HEK293 (cell line): ENCODE measurements around the gene PDF.

Experiments
- CTCF ChIA-PET: fragments of 350-600 bp; formaldehyde crosslinking; extraction: SDS; loops from one replicate; lab custom pipeline; 2021; ENCODE audit warnings: antibody characterized with exemption; lab: Yijun Ruan, JAX
- POLR2A ChIA-PET: fragments of 300-600 bp; formaldehyde crosslinking; extraction: SDS; loops from one replicate; lab custom pipeline; 2020; ENCODE audit warnings: antibody characterized with exemption, inconsistent platforms; lab: Yijun Ruan, JAX
- H3K27ac ChIP-seq: fragments of 200-500 bp; sonication (Bioruptor generic); 2 replicates; pipeline ENCODE4 v1.5.1; 2014; ENCODE audit warnings: low read depth, low read length, control low read depth, inconsistent platforms; ENCODE audit errors: extremely low read depth
- H3K36me3 ChIP-seq, 2 experiments: fragments of 200-500 bp in 1 of 2; sonication (Bioruptor generic) in 1 of 2; 1 replicate in 1 of 2; 2 replicates in 1 of 2; pipeline ENCODE4 v1.5.1; 2014 to 2017; ENCODE audit warnings: inconsistent platforms in 2 of 2, low read length in 2 of 2; ENCODE audit not compliant: control insufficient read depth in 2 of 2, insufficient read depth in 1 of 2
- H3K4me1 ChIP-seq: fragments of 200-500 bp; sonication (Bioruptor generic); 2 replicates; pipeline ENCODE4 v1.5.1; 2014; ENCODE audit warnings: mild to moderate bottlenecking, low read length, inconsistent platforms; ENCODE audit not compliant: control insufficient read depth, insufficient read depth
- H3K4me3 ChIP-seq: 2 replicates; pipeline ENCODE4 v1.5.1; 2011; ENCODE audit warnings: low read depth, mild to moderate bottlenecking, control low read depth, low read length, moderate library complexity
- H3K9me3 ChIP-seq: fragments of 200-500 bp; sonication (Bioruptor generic); 2 replicates; pipeline ENCODE4 v1.5.1; 2014; ENCODE audit warnings: low read depth, low read length, inconsistent platforms; ENCODE audit not compliant: control insufficient read depth, insufficient read depth
- GLI2 ChIP-seq: fragments of 450-650 bp; formaldehyde crosslinking; IDR thresholded peaks from 2 replicates; pipeline ENCODE4; 2017; ENCODE audit warnings: missing biosample characterization, missing genetic modification characterization, low read depth, borderline replicate concordance
- GLIS1 ChIP-seq: fragments of 450-650 bp; formaldehyde crosslinking; IDR thresholded peaks from 2 replicates; pipeline ENCODE4 v1.5.1; 2016; ENCODE audit warnings: missing biosample characterization, missing genetic modification characterization
- KLF1 ChIP-seq: fragments of 450-650 bp; formaldehyde crosslinking; IDR thresholded peaks from 2 replicates; pipeline ENCODE4 v1.5.1; 2016; ENCODE audit warnings: missing biosample characterization, missing genetic modification characterization
- KLF7 ChIP-seq: fragments of 450-650 bp; formaldehyde crosslinking; IDR thresholded peaks from 2 replicates; pipeline ENCODE4 v1.5.1; 2016; ENCODE audit warnings: missing biosample characterization, missing genetic modification characterization, borderline replicate concordance
- KLF9 ChIP-seq: fragments of 450-650 bp; formaldehyde crosslinking; IDR thresholded peaks from 2 replicates; pipeline ENCODE4 v1.5.1; 2016; ENCODE audit warnings: missing biosample characterization, missing genetic modification characterization, low read depth
- REPIN1 ChIP-seq: fragments of 450-650 bp; formaldehyde crosslinking; IDR thresholded peaks from 2 replicates; pipeline ENCODE4 v1.5.1; 2017; ENCODE audit warnings: missing biosample characterization, missing genetic modification characterization, low read depth
- ZBTB17 ChIP-seq: fragments of 450-650 bp; formaldehyde crosslinking; IDR thresholded peaks from 2 replicates; pipeline ENCODE4 v1.5.1; 2016; ENCODE audit warnings: missing biosample characterization, missing genetic modification characterization
- ZBTB44 ChIP-seq: fragments of 450-650 bp; IDR thresholded peaks from 2 replicates; pipeline ENCODE4 v1.5.1; 2018; ENCODE audit warnings: missing biosample characterization, mild to moderate bottlenecking, missing genetic modification characterization
- ZNF132 ChIP-seq: fragments of 450-650 bp; formaldehyde crosslinking; IDR thresholded peaks from 2 replicates; pipeline ENCODE4 v1.5.1; 2017; ENCODE audit warnings: missing biosample characterization, missing genetic modification characterization, borderline replicate concordance
- ZNF148 ChIP-seq: fragments of 450-650 bp; formaldehyde crosslinking; IDR thresholded peaks from 2 replicates; pipeline ENCODE4 v1.5.0; 2017; ENCODE audit warnings: missing biosample characterization, missing genetic modification characterization, borderline replicate concordance
- ZNF266 ChIP-seq: fragments of 450-650 bp; formaldehyde crosslinking; IDR thresholded peaks from 2 replicates; pipeline ENCODE4 v1.5.1; 2016; ENCODE audit warnings: missing biosample characterization, missing genetic modification characterization, low read depth
- ZNF324 ChIP-seq: fragments of 450-650 bp; formaldehyde crosslinking; IDR thresholded peaks from 2 replicates; pipeline ENCODE4 v1.5.1; 2016; ENCODE audit warnings: missing biosample characterization, missing genetic modification characterization
- ZNF548 ChIP-seq: fragments of 450-650 bp; formaldehyde crosslinking; IDR thresholded peaks from 2 replicates; pipeline ENCODE4 v1.5.1; 2016; ENCODE audit warnings: missing biosample characterization, missing genetic modification characterization
- ZNF549 ChIP-seq: fragments of 450-650 bp; IDR thresholded peaks from 2 replicates; pipeline ENCODE4 v1.5.1; 2018; ENCODE audit warnings: missing biosample characterization, missing genetic modification characterization, mild to moderate bottlenecking, inconsistent platforms, moderate library complexity
- ZNF654 ChIP-seq: fragments of 450-650 bp; formaldehyde crosslinking; IDR thresholded peaks from 2 replicates; pipeline ENCODE4 v1.5.1; 2016; ENCODE audit warnings: low read depth, missing biosample characterization, missing genetic modification characterization
- ZNF776 ChIP-seq: fragments of 450-650 bp; formaldehyde crosslinking; IDR thresholded peaks from 2 replicates; pipeline ENCODE4 v1.5.0; 2017; ENCODE audit warnings: missing biosample characterization, missing genetic modification characterization, borderline replicate concordance
- ZNF777 ChIP-seq: fragments of 450-650 bp; formaldehyde crosslinking; IDR thresholded peaks from 2 replicates; pipeline ENCODE4 v1.5.1; 2017; ENCODE audit warnings: missing biosample characterization, missing genetic modification characterization, borderline replicate concordance
- TF ChIP-seq, protein P1 (sequence below): fragments of 450-650 bp; formaldehyde crosslinking; optimal IDR thresholded peaks from 2 replicates; pipeline ENCODE3; 2016; ENCODE audit warnings: missing biosample characterization, mild to moderate bottlenecking, missing genetic modification characterization
- TF ChIP-seq, protein P2 (sequence below): fragments of 450-650 bp; formaldehyde crosslinking; IDR thresholded peaks from 2 replicates; pipeline ENCODE4 v1.5.1; 2016; ENCODE audit warnings: missing biosample characterization, missing genetic modification characterization, borderline replicate concordance
- TF ChIP-seq, protein P3 (sequence below): fragments of 450-650 bp; formaldehyde crosslinking; IDR thresholded peaks from 2 replicates; pipeline ENCODE4 v1.5.1; 2017; ENCODE audit warnings: missing biosample characterization, mild to moderate bottlenecking, missing genetic modification characterization, moderate library complexity

PDF gene

DNA sequence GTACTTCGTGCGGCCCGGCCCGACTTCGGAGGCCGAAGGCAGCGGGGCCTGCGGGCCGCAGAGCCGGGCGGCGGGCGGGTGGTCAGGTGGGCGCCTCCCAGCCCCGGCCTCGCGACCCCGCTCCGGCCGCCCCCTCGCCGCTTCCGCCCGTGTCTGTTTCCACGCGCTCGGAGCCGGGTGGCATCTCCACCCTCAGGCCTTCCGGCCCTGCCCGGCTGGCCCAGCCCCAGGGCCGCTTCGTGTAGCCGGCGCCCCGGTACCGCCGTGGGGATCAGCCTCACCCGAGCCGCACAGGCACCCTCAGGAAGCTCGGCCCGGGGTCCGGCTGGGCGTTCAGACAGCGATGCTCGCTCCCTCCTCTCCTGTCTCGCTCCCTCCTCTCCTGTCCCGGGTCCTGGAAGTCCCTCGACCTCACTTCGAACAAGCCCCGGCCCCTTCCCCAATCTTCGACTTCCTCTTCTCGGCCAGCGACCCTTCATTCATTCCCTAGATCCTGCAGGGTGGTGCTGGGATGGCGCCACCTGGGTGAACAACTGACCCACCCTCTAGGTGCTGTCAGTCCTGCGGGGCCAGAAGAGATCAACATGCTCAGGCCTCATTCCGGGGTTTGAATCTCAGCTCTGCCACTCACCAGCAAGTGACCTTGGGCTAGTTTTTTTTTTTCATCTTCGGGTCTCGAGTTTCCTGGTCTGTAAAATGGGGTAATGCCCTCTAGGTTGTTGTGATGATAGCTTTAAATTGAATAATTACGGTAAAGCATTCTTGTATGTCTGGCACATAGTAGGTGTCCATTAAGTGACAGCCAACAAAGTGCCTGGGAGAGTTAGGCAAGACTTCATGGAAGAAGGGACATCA is 18.6 kb downstream of the PDF start (continued):
- TF ChIP-seq KLF9 (tag by site-specific recombination), result no peak
- no peak for TF ChIP-seq ZNF548 (tag by site-specific recombination)
- TF ChIP-seq, protein P1, sequence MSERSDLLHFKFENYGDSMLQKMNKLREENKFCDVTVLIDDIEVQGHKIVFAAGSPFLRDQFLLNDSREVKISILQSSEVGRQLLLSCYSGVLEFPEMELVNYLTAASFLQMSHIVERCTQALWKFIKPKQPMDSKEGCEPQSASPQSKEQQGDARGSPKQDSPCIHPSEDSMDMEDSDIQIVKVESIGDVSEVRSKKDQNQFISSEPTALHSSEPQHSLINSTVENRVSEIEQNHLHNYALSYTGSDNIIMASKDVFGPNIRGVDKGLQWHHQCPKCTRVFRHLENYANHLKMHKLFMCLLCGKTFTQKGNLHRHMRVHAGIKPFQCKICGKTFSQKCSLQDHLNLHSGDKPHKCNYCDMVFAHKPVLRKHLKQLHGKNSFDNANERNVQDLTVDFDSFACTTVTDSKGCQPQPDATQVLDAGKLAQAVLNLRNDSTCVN (tag by site-specific recombination), result peak; percentile 65
- TF ChIP-seq ZNF266 (tag by site-specific recombination), result no peak
- TF ChIP-seq ZNF132 (tag by site-specific recombination), result no peak
- no peak for TF ChIP-seq ZNF776 (tag by site-specific recombination)
- TF ChIP-seq ZNF777 (tag by site-specific recombination), result no peak
- no peak for TF ChIP-seq ZNF654 (tag by site-specific recombination)
- TF ChIP-seq ZNF549 (tag by site-specific recombination), result 0 out of 2 replicates have a peak, but pooled peaks have one; percentile 15
- TF ChIP-seq, protein P2, sequence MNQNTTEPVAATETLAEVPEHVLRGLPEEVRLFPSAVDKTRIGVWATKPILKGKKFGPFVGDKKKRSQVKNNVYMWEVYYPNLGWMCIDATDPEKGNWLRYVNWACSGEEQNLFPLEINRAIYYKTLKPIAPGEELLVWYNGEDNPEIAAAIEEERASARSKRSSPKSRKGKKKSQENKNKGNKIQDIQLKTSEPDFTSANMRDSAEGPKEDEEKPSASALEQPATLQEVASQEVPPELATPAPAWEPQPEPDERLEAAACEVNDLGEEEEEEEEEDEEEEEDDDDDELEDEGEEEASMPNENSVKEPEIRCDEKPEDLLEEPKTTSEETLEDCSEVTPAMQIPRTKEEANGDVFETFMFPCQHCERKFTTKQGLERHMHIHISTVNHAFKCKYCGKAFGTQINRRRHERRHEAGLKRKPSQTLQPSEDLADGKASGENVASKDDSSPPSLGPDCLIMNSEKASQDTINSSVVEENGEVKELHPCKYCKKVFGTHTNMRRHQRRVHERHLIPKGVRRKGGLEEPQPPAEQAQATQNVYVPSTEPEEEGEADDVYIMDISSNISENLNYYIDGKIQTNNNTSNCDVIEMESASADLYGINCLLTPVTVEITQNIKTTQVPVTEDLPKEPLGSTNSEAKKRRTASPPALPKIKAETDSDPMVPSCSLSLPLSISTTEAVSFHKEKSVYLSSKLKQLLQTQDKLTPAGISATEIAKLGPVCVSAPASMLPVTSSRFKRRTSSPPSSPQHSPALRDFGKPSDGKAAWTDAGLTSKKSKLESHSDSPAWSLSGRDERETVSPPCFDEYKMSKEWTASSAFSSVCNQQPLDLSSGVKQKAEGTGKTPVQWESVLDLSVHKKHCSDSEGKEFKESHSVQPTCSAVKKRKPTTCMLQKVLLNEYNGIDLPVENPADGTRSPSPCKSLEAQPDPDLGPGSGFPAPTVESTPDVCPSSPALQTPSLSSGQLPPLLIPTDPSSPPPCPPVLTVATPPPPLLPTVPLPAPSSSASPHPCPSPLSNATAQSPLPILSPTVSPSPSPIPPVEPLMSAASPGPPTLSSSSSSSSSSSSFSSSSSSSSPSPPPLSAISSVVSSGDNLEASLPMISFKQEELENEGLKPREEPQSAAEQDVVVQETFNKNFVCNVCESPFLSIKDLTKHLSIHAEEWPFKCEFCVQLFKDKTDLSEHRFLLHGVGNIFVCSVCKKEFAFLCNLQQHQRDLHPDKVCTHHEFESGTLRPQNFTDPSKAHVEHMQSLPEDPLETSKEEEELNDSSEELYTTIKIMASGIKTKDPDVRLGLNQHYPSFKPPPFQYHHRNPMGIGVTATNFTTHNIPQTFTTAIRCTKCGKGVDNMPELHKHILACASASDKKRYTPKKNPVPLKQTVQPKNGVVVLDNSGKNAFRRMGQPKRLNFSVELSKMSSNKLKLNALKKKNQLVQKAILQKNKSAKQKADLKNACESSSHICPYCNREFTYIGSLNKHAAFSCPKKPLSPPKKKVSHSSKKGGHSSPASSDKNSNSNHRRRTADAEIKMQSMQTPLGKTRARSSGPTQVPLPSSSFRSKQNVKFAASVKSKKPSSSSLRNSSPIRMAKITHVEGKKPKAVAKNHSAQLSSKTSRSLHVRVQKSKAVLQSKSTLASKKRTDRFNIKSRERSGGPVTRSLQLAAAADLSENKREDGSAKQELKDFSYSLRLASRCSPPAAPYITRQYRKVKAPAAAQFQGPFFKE (tag by site-specific recombination), result no peak
- peak; percentile 88 for TF ChIP-seq ZBTB17 (tag by site-specific recombination)
- no peak for TF ChIP-seq ZNF324 (tag by site-specific recombination)
- no peak for TF ChIP-seq KLF7 (tag by site-specific recombination)

- Histone ChIP-seq H3K9me3 (no peaks in the 10 kb centered on the region), H3K4me3 (peak within 1 kb of the TSS; percentile 82), H3K27ac (peak within 1 kb of the TSS; percentile 93), H3K36me3 (peaks cover 14 to 33% of the 10 kb centered on the region in 2 experiments; a peak in 2 of 3 replicates), H3K4me1 (no peaks in the 10 kb centered on the region)
- POLR2A ChIA-PET, result interaction anchor here (0.9 to 1.4 kb wide), 2 partner anchors 13 to 161 kb away, joined by 3 to 4 read pairs; no protein-coding TSS in a partner anchor
- CTCF ChIA-PET, result interaction anchor here (0.6 to 1.3 kb wide), 3 partner anchors 105 to 1226 kb away, joined by 3 to 5 read pairs (median 3); no protein-coding TSS in a partner anchor
- TF ChIP-seq ZBTB44 (0 out of 2 replicates have a peak, but pooled peaks have one; percentile 24), KLF1 (no peak), GLIS1 (tag by site-specific recombination) (peak; percentile 19; the same call in 1 of the 2 replicates), GLI2 (tag by site-specific recombination) (no peak), REPIN1 (tag by site-specific recombination) (no peak), ZNF148 (tag by site-specific recombination) (no peak)
- TF ChIP-seq, protein P3, sequence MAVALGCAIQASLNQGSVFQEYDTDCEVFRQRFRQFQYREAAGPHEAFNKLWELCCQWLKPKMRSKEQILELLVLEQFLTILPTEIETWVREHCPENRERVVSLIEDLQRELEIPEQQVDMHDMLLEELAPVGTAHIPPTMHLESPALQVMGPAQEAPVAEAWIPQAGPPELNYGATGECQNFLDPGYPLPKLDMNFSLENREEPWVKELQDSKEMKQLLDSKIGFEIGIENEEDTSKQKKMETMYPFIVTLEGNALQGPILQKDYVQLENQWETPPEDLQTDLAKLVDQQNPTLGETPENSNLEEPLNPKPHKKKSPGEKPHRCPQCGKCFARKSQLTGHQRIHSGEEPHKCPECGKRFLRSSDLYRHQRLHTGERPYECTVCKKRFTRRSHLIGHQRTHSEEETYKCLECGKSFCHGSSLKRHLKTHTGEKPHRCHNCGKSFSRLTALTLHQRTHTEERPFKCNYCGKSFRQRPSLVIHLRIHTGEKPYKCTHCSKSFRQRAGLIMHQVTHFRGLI (tag by site-specific recombination), result no peak
Observed at GRCh38 chr16:69310653-69311532, 19.5 kb downstream of the PDF start, which contains the start of gene VPS4A. TSS of gene VPS4A (plus strand) at chr16:69311350. CDS start at chr16:69311512, 162 bp downstream.
